GM19240 (cell line): ENCODE data around the gene FYCO1.

Source experiments
- DNase-seq: peaks from one replicate; pipeline ENCODE4 v3.0.0; 2011; ENCODE audit warnings: low spot score; ENCODE audit not compliant: insufficient read length

The FYCO1 gene

DNA sequence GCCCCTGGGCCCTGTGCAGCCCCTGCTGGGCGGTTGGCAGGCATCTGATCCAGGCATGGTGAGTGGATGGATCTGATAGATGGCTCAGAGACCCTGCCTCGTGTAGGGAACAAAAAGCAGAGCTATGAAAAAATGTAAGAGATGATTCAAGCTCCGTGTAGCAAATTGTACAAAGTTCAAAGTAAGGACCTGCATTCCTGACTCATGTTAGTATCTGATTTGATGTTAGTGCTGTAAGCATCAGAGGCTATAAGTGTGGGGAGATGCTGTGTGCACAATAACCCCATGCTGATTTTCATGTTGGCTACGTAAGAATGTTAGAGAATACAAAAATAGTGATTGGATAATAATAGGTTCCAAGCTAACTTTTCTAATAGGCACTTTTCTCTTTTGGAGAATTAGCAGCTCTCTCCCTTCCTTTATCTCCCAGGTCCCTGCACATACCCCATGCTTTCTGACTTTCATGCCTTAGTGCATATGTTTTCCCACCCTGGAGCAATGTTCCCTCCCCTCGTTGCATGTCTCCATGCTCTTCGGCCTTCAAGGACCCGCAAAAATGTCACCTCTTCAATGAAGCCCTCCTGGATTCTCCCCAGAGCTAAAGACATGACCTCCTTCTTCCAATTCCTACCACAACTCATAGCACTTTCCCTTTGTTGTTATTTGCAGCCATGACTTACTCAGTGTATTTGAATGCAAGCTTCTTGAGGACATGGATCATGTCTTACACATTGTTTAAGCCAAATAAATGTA lies 107.7 kb downstream of the FYCO1 start:
- DNase-seq: no peak

DNA sequence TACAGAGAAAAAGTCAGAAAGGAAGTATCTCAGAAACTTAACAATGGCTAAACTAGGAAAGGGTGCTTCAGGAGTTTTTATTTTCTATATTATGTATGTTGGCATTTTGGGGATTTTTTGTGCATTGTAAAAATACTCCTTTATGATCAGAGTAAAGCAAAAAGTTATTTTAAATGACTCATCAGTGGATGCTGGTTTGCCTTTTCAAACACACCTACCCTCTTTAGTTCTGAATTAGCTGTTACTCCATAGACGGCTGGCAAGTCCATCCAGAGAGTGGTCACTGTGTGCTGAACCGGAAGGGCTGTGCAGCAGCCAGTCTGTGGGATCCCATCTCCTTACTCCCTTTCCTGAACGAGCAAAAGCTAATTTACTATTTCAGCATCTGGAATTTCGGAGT lies 108.3 kb downstream of the FYCO1 start:
- no peak for DNase-seq

DNA sequence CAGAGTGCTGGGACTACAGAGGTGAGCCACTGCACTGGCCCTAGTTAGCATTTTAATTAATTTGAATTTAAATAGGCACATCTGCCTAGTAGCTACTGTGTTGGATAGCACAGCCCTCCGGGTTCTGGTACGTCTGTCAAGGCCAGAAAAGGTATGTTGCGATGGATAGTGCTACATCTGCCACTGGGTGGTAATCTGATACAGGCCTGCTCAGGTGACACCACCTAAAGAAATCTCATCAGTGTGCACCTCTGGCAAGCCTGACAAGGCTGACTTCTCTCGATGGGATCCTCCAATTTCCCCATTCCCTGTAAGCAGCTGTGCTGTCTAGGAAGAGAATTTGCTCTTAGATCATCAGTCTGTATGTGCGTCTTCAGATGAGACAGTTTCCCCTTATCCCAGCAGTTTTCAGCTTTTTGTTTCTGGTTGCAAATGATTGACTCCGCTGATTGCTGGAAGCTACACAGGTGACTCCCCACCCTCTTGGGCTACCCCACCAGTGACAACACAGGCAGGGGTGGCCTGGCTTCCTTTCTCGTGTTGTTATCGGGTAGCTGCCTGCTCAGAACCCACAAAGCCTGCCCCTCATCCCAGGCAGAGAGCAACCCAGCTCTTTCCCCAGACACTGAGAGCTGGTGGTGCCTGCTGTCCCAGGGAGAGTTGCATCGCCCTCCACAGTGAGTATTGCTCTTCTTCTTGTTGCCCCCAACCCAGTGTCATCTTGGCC lies 109.5 kb downstream of the FYCO1 start, which contains the start of gene CCR9:
Gene CCR9, plus strand, starts transcription at position 565 of the 727 bp plus-strand sequence. CDS start 8,391 bp downstream, outside the sequence.
- no peak for DNase-seq

DNA sequence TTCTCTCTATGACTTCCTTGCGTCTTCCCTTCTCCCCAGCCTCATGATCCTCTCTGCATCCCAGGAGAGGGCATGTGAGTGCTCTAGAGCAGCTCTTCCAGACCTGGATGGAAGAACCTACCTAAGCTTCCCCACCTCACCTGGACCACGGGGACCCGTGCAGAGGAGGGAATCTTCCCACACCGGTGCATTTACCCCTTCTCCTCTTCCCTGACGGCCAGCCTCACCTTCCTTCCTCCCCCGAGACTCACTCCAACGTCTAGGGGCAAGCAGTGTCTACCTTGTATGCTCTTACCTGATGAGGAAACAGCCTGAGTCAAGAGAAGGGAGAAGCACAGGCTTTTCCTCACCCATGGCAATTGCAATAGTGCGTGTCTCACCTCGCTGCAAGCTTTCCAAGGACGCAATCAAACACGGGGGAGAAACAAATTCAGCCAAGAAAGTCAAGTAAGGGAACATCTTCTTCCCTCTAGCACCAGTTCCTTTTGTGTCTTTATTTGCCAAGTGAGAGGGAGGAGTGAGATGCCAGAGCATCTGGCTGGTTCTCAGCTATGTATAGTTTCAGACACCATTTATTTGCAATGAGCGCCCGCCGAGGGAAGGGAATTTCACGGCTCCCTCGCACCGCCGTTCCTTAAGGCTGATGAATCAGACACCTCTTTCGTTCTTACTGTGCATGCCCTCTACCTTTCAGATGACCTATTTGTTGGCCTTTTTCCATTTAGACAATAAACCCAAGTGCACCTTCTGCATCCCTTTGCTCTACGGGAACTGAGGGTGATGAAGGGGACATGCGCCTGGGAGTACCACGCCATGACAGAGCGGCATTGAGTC lies 111.0 kb downstream of the FYCO1 start:
- DNase-seq: no peak

DNA sequence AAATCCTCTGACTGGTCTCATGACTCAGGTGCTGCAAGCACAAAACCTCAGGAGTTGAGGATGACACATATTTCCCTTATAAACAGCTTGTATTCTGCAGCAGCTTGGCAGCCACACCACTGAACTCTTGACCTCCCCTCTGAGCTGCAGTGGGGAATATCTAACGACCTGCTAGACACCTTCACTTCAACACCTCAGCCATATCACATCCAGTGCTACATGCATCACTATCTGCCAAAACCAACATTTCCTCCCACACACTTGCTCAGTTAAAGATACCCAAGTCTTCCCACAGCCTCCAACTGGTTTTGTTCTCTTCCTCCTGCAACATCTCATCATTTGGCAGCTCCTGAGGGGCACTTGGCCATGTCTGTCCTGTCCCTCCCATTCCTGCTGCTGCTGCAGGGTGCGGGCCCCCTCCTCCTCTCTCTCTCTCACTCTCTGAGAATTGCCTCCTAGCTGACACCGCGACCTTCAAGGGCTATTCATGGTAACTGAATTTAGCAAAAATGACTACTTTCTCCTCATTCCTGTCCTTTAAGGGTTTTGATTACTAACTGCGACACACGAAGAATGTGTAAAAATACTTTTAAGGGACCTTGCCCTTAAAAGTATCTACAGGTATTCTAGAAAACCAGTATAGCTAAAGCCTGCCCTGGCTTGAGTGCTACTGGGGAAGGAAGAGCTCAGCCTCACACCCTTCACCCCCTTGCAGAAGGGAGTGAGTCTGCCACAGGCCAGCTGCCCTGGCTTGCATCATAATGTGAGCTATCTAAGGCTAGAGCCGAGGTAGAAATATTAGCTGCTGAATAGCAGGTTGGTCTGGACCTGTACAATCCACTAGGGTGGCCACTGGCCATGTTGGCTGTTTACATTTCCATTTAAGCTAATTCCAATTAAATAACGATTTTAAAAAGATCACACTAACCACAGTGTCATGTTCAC lies 114.3 kb downstream of the FYCO1 start:
- DNase-seq: no peak

DNA sequence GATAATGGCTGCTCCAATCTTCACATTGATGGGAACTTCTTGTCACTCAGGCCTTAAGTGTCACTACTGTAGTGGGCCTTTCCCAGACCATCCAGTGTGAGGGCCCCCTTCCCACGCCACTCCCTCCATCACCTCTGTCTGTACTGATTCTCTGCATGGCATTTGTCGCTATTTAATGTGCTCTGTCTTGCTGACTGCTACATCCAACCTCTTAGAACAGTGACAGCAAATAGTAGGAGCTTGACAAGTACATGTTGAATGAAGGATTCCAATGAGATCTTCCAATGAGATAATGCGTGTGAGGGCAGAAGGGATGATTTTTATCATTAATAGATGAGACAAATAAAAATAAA lies 114.9 kb downstream of the FYCO1 start:
- DNase-seq: no peak

DNA sequence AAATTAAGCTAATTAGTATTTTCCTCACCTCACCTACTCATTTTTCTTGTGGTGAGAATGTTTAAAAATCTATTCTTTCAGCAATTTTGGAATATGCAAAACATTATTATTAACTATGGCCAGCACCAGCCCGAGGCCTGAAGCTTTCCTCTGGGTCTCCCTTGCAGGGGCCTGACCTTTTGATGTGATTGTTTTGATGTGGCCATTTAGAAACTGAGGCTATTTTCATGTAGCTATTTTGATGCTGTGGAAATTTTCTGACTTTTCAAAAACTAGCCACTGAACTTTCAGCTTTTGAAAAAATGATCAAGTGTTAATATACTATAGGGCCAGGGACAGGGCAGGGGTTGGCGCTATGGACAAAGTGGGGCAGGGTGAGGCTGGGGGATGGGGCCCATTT lies 117.5 kb downstream of the FYCO1 start:
- no peak for DNase-seq

DNA sequence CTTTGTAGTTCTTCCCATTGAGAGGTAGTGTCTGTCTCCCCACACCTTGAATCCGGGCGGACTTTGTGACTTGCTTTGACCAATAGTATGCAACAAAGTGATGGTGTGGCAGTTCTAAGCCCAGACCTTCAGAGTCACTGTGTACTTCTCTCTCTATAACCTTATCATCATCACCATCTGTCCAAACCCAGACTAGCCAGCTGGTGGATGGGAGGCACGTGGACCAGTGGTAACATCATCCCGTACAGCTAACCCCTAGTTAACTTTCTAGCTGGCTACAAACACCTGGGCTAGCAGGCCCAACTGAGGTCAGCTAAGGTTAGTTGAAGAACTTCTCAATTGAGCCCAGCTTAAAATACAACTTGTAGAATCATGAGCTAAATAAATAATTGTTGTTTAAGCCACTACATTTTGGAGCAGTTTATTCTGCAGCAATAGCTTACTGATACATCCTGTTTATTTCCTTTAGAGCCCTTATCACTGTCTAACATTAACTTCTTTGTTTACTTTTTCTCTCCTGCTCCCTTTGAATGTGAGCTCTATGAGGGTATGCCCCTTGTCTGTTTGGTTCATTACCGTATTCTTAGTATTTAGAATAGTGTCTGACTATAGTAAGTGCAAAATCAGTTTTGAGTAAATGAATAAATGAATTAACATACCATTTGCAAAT lies 120.8 kb downstream of the FYCO1 start:
- no peak for DNase-seq

DNA sequence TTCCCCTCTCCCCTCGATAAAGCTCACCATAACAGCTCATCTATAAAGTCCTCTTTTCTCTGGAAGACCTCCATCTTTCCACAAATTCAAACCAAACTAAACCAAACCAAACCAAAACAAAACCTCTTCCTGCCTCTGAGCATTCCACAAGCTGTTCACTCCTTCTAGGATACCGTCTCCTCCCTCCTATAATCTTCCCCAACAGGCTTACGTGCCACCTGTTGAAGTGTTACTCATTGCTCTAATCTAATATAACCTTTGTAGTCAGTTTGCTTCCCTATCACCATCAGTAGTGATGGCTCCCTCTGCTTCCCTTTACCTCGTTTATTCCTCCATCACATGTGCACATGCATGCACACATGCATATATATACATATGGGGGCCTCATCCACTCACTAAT lies 122.0 kb downstream of the FYCO1 start:
- DNase-seq: no peak

DNA sequence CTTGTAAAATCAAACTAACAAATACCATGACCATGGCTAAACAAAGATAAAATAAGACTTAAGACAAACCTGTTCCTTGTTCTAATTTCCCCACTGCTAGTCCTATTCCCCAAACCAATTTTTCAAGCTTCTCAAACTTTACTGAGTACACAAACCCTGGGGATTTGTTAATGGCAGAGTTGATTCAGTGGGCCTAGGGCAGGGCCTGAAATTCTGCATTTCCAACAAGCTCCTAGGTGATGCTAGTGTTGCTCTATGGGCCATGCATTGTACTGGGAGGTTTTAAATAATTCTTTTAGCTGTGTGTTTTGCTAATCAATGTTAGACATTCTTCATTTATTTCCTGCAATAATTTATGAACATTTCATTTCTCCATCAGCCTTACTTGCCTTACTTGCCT lies 122.6 kb downstream of the FYCO1 start:
- no peak for DNase-seq

DNA sequence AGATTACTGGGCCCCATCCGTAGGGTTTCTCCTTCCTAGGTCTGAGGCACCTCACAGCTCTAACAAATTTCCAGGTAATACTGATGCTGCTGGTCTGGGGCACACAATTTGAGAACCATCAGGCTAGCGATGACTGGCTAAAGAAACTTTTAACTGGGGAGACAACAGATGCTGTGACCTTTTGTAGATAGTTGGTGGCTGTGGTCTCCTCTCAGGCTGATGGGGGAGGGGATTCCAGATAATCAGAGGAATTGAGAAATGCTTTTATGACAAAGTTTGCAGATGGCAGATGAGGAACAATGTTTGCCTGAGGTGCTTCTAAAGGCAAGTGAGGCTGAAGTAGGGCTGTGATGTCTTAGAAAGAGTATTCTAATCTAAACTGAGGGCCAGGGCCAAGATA lies 123.1 kb downstream of the FYCO1 start:
- DNase-seq: no peak

DNA sequence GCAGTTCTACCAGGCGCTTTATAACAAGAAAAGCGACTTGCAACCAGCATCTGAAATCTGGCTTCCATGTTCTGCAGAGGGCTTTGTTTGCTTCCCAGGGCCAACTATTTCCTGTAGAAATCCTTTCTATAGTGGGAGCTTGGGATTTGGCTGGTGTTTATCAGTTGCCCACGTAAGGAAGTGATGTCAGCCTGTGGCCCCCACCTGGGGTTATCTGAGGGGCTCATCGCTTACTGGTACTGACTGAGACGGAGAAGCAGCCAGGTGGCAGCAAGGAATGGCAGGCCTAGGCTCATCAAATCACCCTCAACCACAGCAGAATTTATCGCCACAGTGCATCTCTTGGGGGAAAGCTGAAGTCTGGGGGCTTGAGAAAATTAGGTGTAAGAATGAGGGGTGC lies 123.8 kb downstream of the FYCO1 start:
- DNase-seq: no peak

DNA sequence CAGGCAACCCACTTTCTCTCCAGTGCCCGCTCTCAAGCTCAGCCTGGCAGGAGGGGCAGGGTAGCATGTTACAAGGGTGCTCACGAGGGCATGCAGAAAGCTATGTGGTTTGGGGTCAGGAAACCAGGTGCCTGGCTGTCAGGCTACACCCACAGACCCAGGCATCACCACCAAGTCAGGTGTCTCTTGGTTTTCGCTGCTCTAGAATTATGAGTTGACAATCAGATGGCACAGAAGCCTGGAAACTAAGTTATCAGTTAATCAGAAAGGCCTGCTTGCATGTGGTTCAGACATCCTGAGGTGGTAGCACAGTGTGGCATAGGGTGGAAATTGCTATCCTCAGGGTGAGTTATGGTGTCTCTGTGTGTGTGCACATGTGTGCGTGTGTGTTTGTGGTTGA lies 125.5 kb downstream of the FYCO1 start:
- no peak for DNase-seq

DNA sequence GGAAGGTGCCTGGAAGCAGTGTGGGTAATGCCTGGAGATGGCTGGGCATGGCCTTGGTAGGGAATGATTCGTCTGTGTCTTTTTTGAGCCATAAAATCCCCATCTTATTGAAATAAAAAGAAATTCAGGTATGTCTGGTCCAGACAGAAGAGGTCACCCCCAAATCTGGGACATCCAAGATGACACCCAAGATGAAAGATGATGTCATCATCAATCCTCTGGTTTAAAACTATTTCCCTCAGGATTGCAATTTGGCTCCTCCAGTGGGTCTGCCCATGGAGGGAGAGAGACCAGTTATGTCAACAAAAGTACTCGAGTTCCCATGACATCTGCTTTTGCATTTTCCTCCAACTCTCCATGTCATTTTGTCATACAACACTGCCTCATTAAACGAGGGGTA lies 126.0 kb downstream of the FYCO1 start:
- no peak for DNase-seq

DNA sequence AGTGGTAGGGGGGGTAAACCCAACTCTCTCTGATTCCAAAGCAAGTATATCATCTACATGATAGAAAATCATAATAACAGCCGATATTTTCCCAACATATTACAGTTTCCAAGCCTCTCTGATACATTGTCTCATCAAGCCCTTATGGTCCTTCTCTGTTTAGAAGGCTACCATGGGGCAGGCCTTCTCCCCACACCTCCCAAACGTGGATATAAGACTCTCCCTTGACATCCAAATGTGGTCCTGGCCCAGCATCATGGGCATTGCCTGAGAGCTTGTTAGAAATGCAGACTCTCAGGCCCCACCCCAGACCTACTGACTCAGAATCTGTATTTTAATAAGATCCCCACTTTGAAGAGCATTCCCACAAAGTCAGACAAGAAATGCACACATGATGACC lies 127.0 kb downstream of the FYCO1 start:
- DNase-seq: no peak

DNA sequence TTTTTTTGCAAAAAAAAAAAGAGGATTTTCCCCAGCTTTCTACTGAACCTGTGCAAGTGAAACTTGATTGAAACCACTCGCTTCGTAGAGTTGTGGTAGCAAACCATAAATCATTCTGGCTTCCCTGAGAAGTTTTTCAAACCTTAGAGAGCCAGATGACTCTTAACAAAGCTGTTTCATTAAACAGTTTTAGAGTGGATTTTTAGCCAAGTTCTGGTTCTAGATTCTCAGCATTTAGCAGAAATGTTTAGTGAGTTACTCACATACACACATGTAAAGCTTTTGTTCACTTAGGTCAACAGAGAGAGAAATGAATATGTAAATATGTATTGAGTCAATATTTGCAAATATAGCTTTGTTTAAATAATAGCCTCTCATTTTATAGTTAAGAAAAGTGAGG lies 127.4 kb downstream of the FYCO1 start:
- no peak for DNase-seq
